DND-41 (cell line): ENCODE results near the gene RHOBTB3.

Experiments used
- ATAC-seq: fragments of 200-7000 bp; cut with Tn5 transposase; 3 replicates; pipeline ENCODE4 v1.9.1; 2021; ENCODE audit warnings: low read depth; ENCODE audit not compliant: insufficient read depth
- DNase-seq: peaks from one replicate; pipeline ENCODE4 v3.0.0-alpha.2; 2020
- H2AFZ ChIP-seq: 2 replicates; pipeline ENCODE4 v1.6.0; 2012; ENCODE audit warnings: low read depth, low read length
- H3K27ac ChIP-seq: 2 replicates; pipeline ENCODE4 v1.5.1; 2012; ENCODE audit warnings: low read length, inconsistent platforms
- H3K27me3 ChIP-seq: fragments of 200-600 bp; sonication (generic); 2 replicates; pipeline ENCODE4 v1.6.0; 2012; ENCODE audit warnings: low read length, mild to moderate bottlenecking, inconsistent platforms; ENCODE audit not compliant: insufficient read depth, poor library complexity
- H3K36me3 ChIP-seq: 2 replicates; pipeline ENCODE4 v1.5.1; 2012; ENCODE audit warnings: low read length, inconsistent platforms; ENCODE audit not compliant: insufficient read depth
- H3K4me1 ChIP-seq: 2 replicates; pipeline ENCODE4 v1.5.1; 2012; ENCODE audit warnings: mild to moderate bottlenecking, low read length; ENCODE audit not compliant: insufficient read depth
- H3K4me2 ChIP-seq: 2 replicates; pipeline ENCODE4 v1.6.0; 2012; ENCODE audit warnings: mild to moderate bottlenecking, moderate library complexity, low read length, inconsistent platforms; ENCODE audit not compliant: insufficient read depth
- H3K4me3 ChIP-seq, 2 experiments: fragments of 200-600 bp in 1 of 2; shearing (Covaris generic) in 1 of 2; 2 replicates each; pipeline ENCODE4 v1.5.1; 2012 to 2016; ENCODE audit warnings: inconsistent platforms in 2 of 2, low read length in 2 of 2, mild to moderate bottlenecking in 2 of 2, low read depth in 1 of 2, moderate library complexity in 1 of 2
- H3K79me2 ChIP-seq: 2 replicates; pipeline ENCODE4 v1.6.0; 2012; ENCODE audit warnings: low read length, inconsistent platforms; ENCODE audit not compliant: insufficient read depth
- H3K9ac ChIP-seq: 2 replicates; pipeline ENCODE4 v1.6.0; 2012; ENCODE audit warnings: low read depth, mild to moderate bottlenecking, inconsistent platforms, low read length, moderate library complexity
- H3K9me3 ChIP-seq: 2 replicates; pipeline ENCODE4 v1.5.1; 2012; ENCODE audit warnings: low read length, moderate library complexity, mild to moderate bottlenecking, inconsistent platforms; ENCODE audit not compliant: insufficient read depth, severe bottlenecking
- H4K20me1 ChIP-seq: 2 replicates; pipeline ENCODE4 v1.6.0; 2012; ENCODE audit warnings: low read length; ENCODE audit not compliant: insufficient read depth
- EZH2 ChIP-seq: IDR thresholded peaks from 3 replicates; pipeline ENCODE4 v1.6.1; 2012; ENCODE audit warnings: borderline replicate concordance, low read depth, mild to moderate bottlenecking, moderate library complexity, low read length, inconsistent platforms; ENCODE audit not compliant: severe bottlenecking
- TF ChIP-seq, protein P1 (sequence below): IDR thresholded peaks from 2 replicates; pipeline ENCODE4 v1.5.1; 2012; ENCODE audit warnings: borderline replicate concordance, low read length, moderate library complexity, mild to moderate bottlenecking; ENCODE audit not compliant: poor library complexity, severe bottlenecking; ENCODE audit errors: extremely low read depth

The RHOBTB3 gene

DNA sequence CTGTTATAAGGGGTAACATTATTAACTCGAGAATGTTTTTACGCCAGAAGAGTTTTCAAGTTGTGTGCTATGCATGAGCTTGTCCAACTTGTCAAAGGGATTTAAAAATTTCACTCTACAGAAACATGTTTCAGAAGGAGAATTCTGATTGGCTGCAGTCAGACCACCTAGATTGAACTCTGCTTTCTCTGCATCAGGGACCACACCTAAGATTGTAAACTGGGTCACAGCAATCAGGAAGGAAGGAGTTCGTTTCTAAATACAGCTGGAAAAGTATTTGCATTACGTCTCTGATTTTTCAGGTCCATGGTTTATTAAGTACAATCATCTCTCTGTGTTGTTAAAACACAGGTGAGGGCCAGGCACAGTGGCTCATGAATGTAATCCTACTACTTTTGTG is 85.6 kb downstream of the RHOBTB3 start:
- Histone ChIP-seq H4K20me1 (peaks cover 46% of the 10 kb centered on the region), H3K79me2 (peaks cover 80% of the 10 kb centered on the region), H3K36me3 (peaks cover 86% of the 10 kb centered on the region), H3K4me3 (no peak overlapping the region), H2AFZ (no peak overlapping the region), H3K27ac (peak overlapping the region; percentile 12; the same call in 1 of the 2 replicates), H3K9me3 (no peaks in the 10 kb centered on the region), H3K4me1 (peaks cover 83% of the 10 kb centered on the region), H3K4me2 (0 out of 2 replicates have a peak overlapping the region, but pooled peaks have one; percentile 90), H3K9ac (no peak overlapping the region), H3K27me3 (no peaks in the 10 kb centered on the region)
- DNase-seq = no peak
- TF ChIP-seq, protein P1, sequence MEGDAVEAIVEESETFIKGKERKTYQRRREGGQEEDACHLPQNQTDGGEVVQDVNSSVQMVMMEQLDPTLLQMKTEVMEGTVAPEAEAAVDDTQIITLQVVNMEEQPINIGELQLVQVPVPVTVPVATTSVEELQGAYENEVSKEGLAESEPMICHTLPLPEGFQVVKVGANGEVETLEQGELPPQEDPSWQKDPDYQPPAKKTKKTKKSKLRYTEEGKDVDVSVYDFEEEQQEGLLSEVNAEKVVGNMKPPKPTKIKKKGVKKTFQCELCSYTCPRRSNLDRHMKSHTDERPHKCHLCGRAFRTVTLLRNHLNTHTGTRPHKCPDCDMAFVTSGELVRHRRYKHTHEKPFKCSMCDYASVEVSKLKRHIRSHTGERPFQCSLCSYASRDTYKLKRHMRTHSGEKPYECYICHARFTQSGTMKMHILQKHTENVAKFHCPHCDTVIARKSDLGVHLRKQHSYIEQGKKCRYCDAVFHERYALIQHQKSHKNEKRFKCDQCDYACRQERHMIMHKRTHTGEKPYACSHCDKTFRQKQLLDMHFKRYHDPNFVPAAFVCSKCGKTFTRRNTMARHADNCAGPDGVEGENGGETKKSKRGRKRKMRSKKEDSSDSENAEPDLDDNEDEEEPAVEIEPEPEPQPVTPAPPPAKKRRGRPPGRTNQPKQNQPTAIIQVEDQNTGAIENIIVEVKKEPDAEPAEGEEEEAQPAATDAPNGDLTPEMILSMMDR = no peak
- TF ChIP-seq EZH2 = no peak
- ATAC-seq = no peak

- Histone ChIP-seq H3K9me3 (no peaks in the 10 kb centered on the region), H3K4me2 (peak overlapping the region; percentile 90), H3K36me3 (peaks cover 79% of the 10 kb centered on the region), H3K27me3 (no peaks in the 10 kb centered on the region), H3K27ac (peak overlapping the region; percentile 12), H2AFZ (no peak overlapping the region), H3K9ac (peak overlapping the region; percentile 37; the same call in 1 of the 2 replicates), H3K4me1 (peaks cover 76% of the 10 kb centered on the region), H3K79me2 (peaks cover 84% of the 10 kb centered on the region), H3K4me3 (peak overlapping the region in 1 of 2 experiments; percentile 12; a peak in 1 of 4 replicates), H4K20me1 (peaks cover 42% of the 10 kb centered on the region)
- no peak for TF ChIP-seq EZH2
- TF ChIP-seq, protein P1 = no peak
- ATAC-seq (no peak), DNase-seq (no peak)
Measured at GRCh38 chr5:95817430-95817829, 86.3 kb downstream of the RHOBTB3 start.

- Histone ChIP-seq H3K27ac (peak overlapping the region; percentile 60), H3K36me3 (peaks cover 69% of the 10 kb centered on the region), H3K9ac (peak overlapping the region; percentile 37), H4K20me1 (peaks cover 42% of the 10 kb centered on the region), H2AFZ (no peak overlapping the region), H3K4me3 (peak overlapping the region in 1 of 2 experiments; percentile 76; a peak in 2 of 4 replicates), H3K79me2 (peaks cover 85% of the 10 kb centered on the region), H3K27me3 (no peaks in the 10 kb centered on the region), H3K4me2 (peak overlapping the region; percentile 90), H3K9me3 (no peaks in the 10 kb centered on the region), H3K4me1 (peaks cover 81% of the 10 kb centered on the region)
- no peak for DNase-seq
- TF ChIP-seq, protein P1 = no peak
- TF ChIP-seq EZH2 = no peak
- no peak for ATAC-seq
Measured at GRCh38 chr5:95818181-95819147, 87.3 kb downstream of the RHOBTB3 start.
